Cardiac ventricle fibroblast (primary cell): ENCODE data around the gene GBP2. TPM values are rescaled to one million over a fixed set of nuclear protein-coding genes. Genes with fewer than 3 reads are reported as not detected.

ENCODE experiments used
- total RNA-seq: library from RNA; depleted of rRNA; stranded (reverse); fragments of >200 nt; gene quantifications from 2 replicates; pipeline ENCODE4 v1.2.3, GENCODE V29; 2015

GBP2 gene
- 28.8 and 30.5 TPM in 2 replicates for total RNA-seq

GRCh38 chr1:89125913-89126580, at the start of gene GBP2:
Gene GBP2 (minus strand): TSS chr1:89126114. CDS start chr1:89121966, 4,148 bp downstream.

GRCh38 chr1:89065079-89065868, 60.6 kb downstream of the GBP2 start, which contains the start of gene GBP1:
Gene GBP1 (minus strand): TSS chr1:89065208. CDS start chr1:89063234, 1,974 bp downstream.

Other genes starting within 250 kb of the GBP2 start
- gene GTF2B, start 234.5 kb downstream of the GBP2 start, total RNA-seq, result 25.6 and 29.4 TPM in 2 replicates
- gene KYAT3, start 133.5 kb downstream of the GBP2 start, total RNA-seq, result 16.3 and 25.3 TPM in 2 replicates
- 8.2 and 12.9 TPM in 2 replicates for gene RBMXL1, start 133.5 kb downstream of the GBP2 start, total RNA-seq
- 7.1 and 9.2 TPM in 2 replicates for gene GBP3, start 103.2 kb downstream of the GBP2 start, total RNA-seq
- 14.0 and 15.4 TPM in 2 replicates for gene GBP1, start 60.9 kb downstream of the GBP2 start, total RNA-seq
- gene GBP7, start 49.9 kb upstream of the GBP2 start, total RNA-seq, result not detected in 2 replicates
- 0.94 and 6.9 TPM in 2 replicates for gene GBP4, start 72.8 kb upstream of the GBP2 start, total RNA-seq
- gene GBP5, start 146.7 kb upstream of the GBP2 start, total RNA-seq, result 0.05 TPM in 1 of 2 replicates, not detected in the other
- gene GBP6, start 237.9 kb upstream of the GBP2 start, total RNA-seq, result not detected in 2 replicates